Measurements from ENCODE around the gene INO80. TPM values are rescaled to one million over a fixed set of nuclear protein-coding genes. Genes with fewer than 3 reads are reported as not detected.
"Not testable (repeated sequence)": the region's sequence is repeated elsewhere in the genome, so short reads cannot be mapped to it uniquely, and the experiment has no call there.

Gene INO80
- 20.6 TPM for total RNA-seq

- peak; percentile 94 for ATAC-seq
These were observed at the start of gene INO80 for GRCh38 chr15:41116116-41116961. Gene INO80, minus strand, starts transcription at chr15:41116280. Its CDS starts 19,970 bp downstream, at chr15:41096310.

- ATAC-seq, result no peak
These were observed 45.7 kb upstream of the INO80 start for GRCh38 chr15:41161736-41162135.

- no peak for ATAC-seq
These were observed 45.3 kb upstream of the INO80 start for GRCh38 chr15:41161336-41161735.

- ATAC-seq, result no peak
These were observed 44.7 kb upstream of the INO80 start for GRCh38 chr15:41160639-41161315.

- no peak for ATAC-seq
These were observed 38.3 kb upstream of the INO80 start for GRCh38 chr15:41154412-41154811.

- ATAC-seq, result no peak
These were observed 37.7 kb upstream of the INO80 start for GRCh38 chr15:41153733-41154132.

GRCh38 chr15:41151451-41152005, 35.4 kb upstream of the INO80 start:
- ATAC-seq, result no peak

- ATAC-seq, result no peak
These were observed 34.2 kb upstream of the INO80 start for GRCh38 chr15:41150279-41150678.

GRCh38 chr15:41148065-41148464, 32.0 kb upstream of the INO80 start:
- ATAC-seq, result no peak

GRCh38 chr15:41139619-41140018, 23.5 kb upstream of the INO80 start:
- no peak for ATAC-seq

GRCh38 chr15:41139112-41139511, 23.0 kb upstream of the INO80 start:
- ATAC-seq, result peak; percentile 63

GRCh38 chr15:41135580-41135979, 19.5 kb upstream of the INO80 start:
- not testable (repeated sequence) for ATAC-seq

GRCh38 chr15:41133454-41133853, 17.4 kb upstream of the INO80 start:
- no peak for ATAC-seq

- ATAC-seq, result not testable (repeated sequence)
These were observed 16.0 kb upstream of the INO80 start for GRCh38 chr15:41132094-41132493.

- no peak for ATAC-seq
These were observed 12.3 kb upstream of the INO80 start for GRCh38 chr15:41128174-41128902.

- ATAC-seq, result peak; percentile 82
These were observed 10.0 kb upstream of the INO80 start for GRCh38 chr15:41125931-41126642.

GRCh38 chr15:41125063-41125669, 9.1 kb upstream of the INO80 start:
- ATAC-seq, result no peak

- ATAC-seq, result no peak
These were observed 8.0 kb upstream of the INO80 start for GRCh38 chr15:41124058-41124457.

- no peak for ATAC-seq
These were observed 6.8 kb upstream of the INO80 start for GRCh38 chr15:41122849-41123248.

GRCh38 chr15:41121951-41122350, 5.9 kb upstream of the INO80 start:
- ATAC-seq, result no peak

- ATAC-seq, result no peak
These were observed 827 bp upstream of the INO80 start for GRCh38 chr15:41116962-41117252.

GRCh38 chr15:41115652-41116115, 396 bp downstream of the INO80 start:
- ATAC-seq, result peak; percentile 80

Measured in esophagus mucosa (tissue), 1 donor.